Spleen (tissue), 7 donors: ENCODE measurements around the gene SEMA4F.

Source experiments
- POLR2A ChIP-seq, 3 donors: fragments of 450-650 bp; IDR thresholded peaks; one replicate each; pipeline ENCODE4 v1.5.1; 2017; ENCODE audit warnings: antibody characterized with exemption in 3 of 3, mild to moderate bottlenecking in 1 of 3
- TF ChIP-seq, protein P1 (sequence below), 11 experiments: fragments of 200-600 bp in 7 of 11; fragments of 450-650 bp in 4 of 11; sonication (generic) in 4 of 11; IDR thresholded peaks in 8 of 11; conservative IDR thresholded peaks in 3 of 11; 1 replicate in 7 of 11; 2 replicates in 4 of 11; pipeline versions ENCODE4 v1.4.0 to v1.8.0; 2016 to 2021; ENCODE audit warnings: antibody characterized with exemption in 11 of 11, inconsistent platforms in 4 of 11, mild to moderate bottlenecking in 1 of 11
- donor health status: DM: no; HTN: no; CAD: no; lungs with moderate emphysema.
- donor health status: DM: no; HTN: no; CAD: no.
- donor health status: DM: no; HTN: no; CAD: no.

GRCh38 chr2:74676331-74676730, 22.3 kb downstream of the SEMA4F start:
- TF ChIP-seq, protein P1, sequence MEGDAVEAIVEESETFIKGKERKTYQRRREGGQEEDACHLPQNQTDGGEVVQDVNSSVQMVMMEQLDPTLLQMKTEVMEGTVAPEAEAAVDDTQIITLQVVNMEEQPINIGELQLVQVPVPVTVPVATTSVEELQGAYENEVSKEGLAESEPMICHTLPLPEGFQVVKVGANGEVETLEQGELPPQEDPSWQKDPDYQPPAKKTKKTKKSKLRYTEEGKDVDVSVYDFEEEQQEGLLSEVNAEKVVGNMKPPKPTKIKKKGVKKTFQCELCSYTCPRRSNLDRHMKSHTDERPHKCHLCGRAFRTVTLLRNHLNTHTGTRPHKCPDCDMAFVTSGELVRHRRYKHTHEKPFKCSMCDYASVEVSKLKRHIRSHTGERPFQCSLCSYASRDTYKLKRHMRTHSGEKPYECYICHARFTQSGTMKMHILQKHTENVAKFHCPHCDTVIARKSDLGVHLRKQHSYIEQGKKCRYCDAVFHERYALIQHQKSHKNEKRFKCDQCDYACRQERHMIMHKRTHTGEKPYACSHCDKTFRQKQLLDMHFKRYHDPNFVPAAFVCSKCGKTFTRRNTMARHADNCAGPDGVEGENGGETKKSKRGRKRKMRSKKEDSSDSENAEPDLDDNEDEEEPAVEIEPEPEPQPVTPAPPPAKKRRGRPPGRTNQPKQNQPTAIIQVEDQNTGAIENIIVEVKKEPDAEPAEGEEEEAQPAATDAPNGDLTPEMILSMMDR (IDR thresholded peaks at IDR 0.05 in 8 of 11, conservative IDR thresholded peaks at IDR 0.05 in 3 of 11) = no peak
- no peak for TF ChIP-seq POLR2A (IDR thresholded peaks at IDR 0.05)
